H1 (cell line): ENCODE results near the gene SPINT2. TPM values are rescaled to one million over a fixed set of nuclear protein-coding genes. Genes with fewer than 3 reads are reported as not detected.

Experiments
- GABPA ChIP-seq: IDR thresholded peaks from 2 replicates; pipeline ENCODE4 v1.6.1; 2011; ENCODE audit warnings: mild to moderate bottlenecking, low read length, moderate library complexity, borderline replicate concordance; ENCODE audit not compliant: insufficient read depth
- SIX5 ChIP-seq: IDR thresholded peaks from 2 replicates; pipeline ENCODE4 v1.6.1; 2011; ENCODE audit warnings: mild to moderate bottlenecking, low read depth, low read length
- TAF1 ChIP-seq: IDR thresholded peaks from 2 replicates; pipeline ENCODE4 v1.6.1; 2011; ENCODE audit warnings: mild to moderate bottlenecking, low read depth, low read length
- TBP ChIP-seq: IDR thresholded peaks from 2 replicates; pipeline ENCODE4 v1.6.1; 2011; ENCODE audit warnings: low read depth, low read length, improper control_type of control experiment
- polyA plus RNA-seq, 7 experiments: library from polyadenylated mRNA; depleted of rRNA in 3 of 7; stranded (reverse) in 5 of 7; unstranded in 2 of 7; fragments of >200 nt in 5 of 7; fragments of 200-250 nt in 2 of 7; gene quantifications; 1 replicate in 5 of 7; 2 replicates in 1 of 7; 4 replicates in 1 of 7; pipeline versions ENCODE4 v1.2.1 to v1.2.3, GENCODE V29; 2011 to 2013; ENCODE audit warnings: missing spikeins in 2 of 7, mixed read lengths in 2 of 7
- total RNA-seq: library from RNA; stranded (reverse); fragmentation: NEBNext Ultra II Directional; extraction: Animal tissue kit (Norgen Biotek cat#: 25700); gene quantifications from 2 replicates; pipeline ENCODE4 v1.2.1, GENCODE V29; 2021

SPINT2 gene
- total and polyA plus RNA-seq, 2 of the 8 experiments (the other 6 are each of a cell fraction or from before 2014, with no cell fraction given): 294 to 296 TPM

DNA sequence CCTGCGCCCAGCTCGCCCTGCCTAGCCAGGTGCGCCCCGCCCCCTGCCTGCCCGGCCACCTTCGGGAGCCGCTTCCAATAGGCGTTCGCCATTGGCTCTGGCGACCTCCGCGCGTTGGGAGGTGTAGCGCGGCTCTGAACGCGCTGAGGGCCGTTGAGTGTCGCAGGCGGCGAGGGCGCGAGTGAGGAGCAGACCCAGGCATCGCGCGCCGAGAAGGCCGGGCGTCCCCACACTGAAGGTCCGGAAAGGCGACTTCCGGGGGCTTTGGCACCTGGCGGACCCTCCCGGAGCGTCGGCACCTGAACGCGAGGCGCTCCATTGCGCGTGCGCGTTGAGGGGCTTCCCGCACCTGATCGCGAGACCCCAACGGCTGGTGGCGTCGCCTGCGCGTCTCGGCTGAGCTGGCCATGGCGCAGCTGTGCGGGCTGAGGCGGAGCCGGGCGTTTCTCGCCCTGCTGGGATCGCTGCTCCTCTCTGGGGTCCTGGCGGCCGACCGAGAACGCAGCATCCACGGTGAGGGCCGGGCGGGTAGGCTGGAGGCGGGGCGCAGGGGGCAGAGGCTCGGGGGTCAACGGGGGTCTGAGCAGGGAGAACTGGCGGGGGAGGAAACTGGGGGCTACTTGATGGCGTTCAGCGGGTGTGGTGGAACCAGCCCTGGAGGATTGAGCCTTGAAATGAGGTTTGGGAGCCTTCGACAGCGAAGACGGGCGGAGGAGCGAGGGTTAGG, at the start of gene SPINT2 (continued):
- TF ChIP-seq SIX5 (0 out of 2 replicates have a peak, but pooled peaks have one; percentile 5), TBP (peak; percentile 60; the same call in 1 of the 2 replicates), TAF1 (peak; percentile 81), GABPA (peak; percentile 86)
- TF ChIP-seq, all 59 proteins: peak for 20
